ENCODE measurements around the gene SORCS2.

Gene SORCS2

DNA sequence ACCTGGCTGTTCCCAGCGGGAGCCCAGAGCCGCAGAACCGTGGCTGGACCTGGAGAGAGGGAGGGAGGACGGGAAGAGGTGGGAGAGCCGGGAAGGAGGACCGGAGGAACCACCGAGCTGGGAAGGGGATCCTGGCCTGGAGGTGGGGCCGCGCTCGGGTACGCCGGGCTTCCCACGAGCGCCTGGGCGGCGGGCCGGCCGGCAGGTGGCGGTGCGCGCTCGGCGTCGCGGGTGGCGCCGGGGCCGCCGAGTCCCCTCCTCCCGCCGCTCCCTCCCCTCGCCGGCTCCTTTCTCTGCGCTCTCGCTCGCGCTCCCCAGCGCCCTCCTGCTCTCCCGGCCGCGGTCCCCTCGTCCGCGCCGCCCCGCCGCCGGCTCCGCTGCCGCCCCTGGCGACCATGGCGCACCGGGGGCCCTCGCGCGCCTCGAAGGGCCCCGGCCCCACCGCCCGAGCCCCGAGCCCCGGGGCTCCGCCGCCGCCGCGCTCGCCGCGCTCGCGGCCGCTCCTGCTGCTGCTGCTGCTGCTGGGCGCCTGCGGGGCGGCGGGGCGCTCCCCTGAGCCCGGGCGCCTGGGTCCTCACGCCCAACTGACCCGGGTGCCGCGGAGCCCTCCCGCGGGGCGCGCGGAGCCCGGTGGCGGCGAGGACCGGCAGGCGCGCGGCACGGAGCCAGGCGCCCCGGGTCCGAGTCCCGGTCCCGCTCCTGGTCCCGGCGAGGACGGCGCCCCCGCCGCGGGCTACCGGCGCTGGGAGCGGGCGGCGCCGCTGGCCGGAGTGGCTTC is at the start of gene SORCS2:
Gene SORCS2 (plus strand): TSS at position 287 of the 778 bp plus-strand sequence.
- Histone ChIP-seq H3K9ac (ENCODE audit: low read depth, low read length) (no peak within 1 kb of the TSS), H3K27ac (ENCODE audit: low read length) (no peak within 1 kb of the TSS), H4K20me1 (ENCODE audit: insufficient read depth, low read length) (0 out of 2 replicates have a peak, but pooled peaks cover 2% of the 10 kb centered on the region), H2AFZ (ENCODE audit: low read depth, low read length) (no peak within 1 kb of the TSS), H3K9me3 (ENCODE audit: insufficient read depth, low read length, severe bottlenecking) (no peaks in the 10 kb centered on the region), H3K27me3 (ENCODE audit: insufficient read depth, low read length, poor library complexity) (peaks cover 9% of the 10 kb centered on the region), H3K4me1 (ENCODE audit: insufficient read depth, low read length) (no peaks in the 10 kb centered on the region), H3K4me3 (ENCODE audit: low read depth in 1 of 2, low read length in 2 of 2) (no peak within 1 kb of the TSS), H3K36me3 (ENCODE audit: insufficient read depth, low read length) (no peaks in the 10 kb centered on the region), H3K79me2 (ENCODE audit: insufficient read depth, low read length) (no peaks in the 10 kb centered on the region), H3K4me2 (ENCODE audit: insufficient read depth, low read length) (no peak within 1 kb of the TSS)
- no peak for ATAC-seq (ENCODE audit: insufficient read depth, low read depth)
- TF ChIP-seq EZH2 (IDR thresholded peaks at IDR 0.05; ENCODE audit: borderline replicate concordance, low read depth, low read length, severe bottlenecking): no peak
- TF ChIP-seq, protein P1, sequence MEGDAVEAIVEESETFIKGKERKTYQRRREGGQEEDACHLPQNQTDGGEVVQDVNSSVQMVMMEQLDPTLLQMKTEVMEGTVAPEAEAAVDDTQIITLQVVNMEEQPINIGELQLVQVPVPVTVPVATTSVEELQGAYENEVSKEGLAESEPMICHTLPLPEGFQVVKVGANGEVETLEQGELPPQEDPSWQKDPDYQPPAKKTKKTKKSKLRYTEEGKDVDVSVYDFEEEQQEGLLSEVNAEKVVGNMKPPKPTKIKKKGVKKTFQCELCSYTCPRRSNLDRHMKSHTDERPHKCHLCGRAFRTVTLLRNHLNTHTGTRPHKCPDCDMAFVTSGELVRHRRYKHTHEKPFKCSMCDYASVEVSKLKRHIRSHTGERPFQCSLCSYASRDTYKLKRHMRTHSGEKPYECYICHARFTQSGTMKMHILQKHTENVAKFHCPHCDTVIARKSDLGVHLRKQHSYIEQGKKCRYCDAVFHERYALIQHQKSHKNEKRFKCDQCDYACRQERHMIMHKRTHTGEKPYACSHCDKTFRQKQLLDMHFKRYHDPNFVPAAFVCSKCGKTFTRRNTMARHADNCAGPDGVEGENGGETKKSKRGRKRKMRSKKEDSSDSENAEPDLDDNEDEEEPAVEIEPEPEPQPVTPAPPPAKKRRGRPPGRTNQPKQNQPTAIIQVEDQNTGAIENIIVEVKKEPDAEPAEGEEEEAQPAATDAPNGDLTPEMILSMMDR (IDR thresholded peaks at IDR 0.05; ENCODE audit: borderline replicate concordance, extremely low read depth, low read length, poor library complexity, severe bottlenecking): no peak
- no peak for DNase-seq

DNA sequence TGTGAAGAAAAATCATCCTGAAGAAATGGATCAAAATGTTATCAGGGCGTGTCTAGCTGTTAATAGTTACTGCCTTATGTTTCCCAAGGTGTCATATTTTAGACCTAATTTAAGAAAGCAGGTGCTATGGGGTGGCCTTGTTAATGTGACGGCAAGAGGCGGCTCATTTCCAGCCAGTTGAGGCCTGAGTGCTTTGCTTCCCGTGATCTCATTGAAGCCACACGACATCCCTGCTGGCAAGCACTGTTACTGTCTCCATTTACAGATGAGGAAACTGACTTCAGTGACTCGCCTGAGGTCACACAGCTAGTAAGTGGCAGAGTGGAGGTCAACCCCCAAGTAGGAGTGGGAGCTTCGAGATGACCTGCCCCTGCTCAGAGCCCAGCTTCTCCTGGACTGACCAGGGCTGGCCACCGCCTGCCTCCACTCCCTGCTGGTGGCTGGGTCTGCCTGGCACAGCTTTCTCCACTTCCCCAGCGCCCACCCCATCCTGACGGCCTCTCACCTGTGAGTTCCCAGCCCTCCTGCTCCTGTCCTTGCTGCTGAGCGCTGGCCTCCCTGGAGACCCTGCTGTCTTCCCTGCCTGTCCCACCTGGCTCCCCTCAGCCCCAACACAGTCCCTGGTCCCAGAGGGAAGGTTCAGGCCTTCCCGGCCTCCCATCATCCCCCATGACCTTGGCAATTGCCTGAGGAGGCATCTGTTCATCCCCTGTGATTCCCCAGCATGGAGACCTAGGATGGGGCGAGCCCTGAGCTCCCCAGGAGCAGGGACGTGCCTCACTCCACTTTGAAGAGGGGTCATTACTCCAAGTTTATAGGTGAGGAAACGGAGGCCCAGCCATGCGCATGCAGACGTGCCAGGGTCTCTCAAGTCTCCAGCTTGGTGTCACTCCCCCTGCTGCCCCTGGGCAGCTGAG is 47.7 kb upstream of the SORCS2 start:
- H3K27ac ChIP-seq (ENCODE audit: low read length): no peak overlapping the region
- DNase-seq (no peak), ATAC-seq (ENCODE audit: insufficient read depth, low read depth) (no peak)
- H3K36me3 ChIP-seq (ENCODE audit: insufficient read depth, low read length): no peaks in the 10 kb centered on the region
- H4K20me1 ChIP-seq (ENCODE audit: insufficient read depth, low read length): peaks cover 9% of the 10 kb centered on the region; the same call in 1 of the 2 replicates
- H3K4me3 ChIP-seq (ENCODE audit: low read depth in 1 of 2, low read length in 2 of 2): no peak overlapping the region
- no peak overlapping the region for H3K4me2 ChIP-seq (ENCODE audit: insufficient read depth, low read length)
- peaks cover 24% of the 10 kb centered on the region for H3K27me3 ChIP-seq (ENCODE audit: insufficient read depth, low read length, poor library complexity)
- H3K4me1 ChIP-seq (ENCODE audit: insufficient read depth, low read length): no peaks in the 10 kb centered on the region
- H3K9ac ChIP-seq (ENCODE audit: low read depth, low read length): no peak overlapping the region
- H3K79me2 ChIP-seq (ENCODE audit: insufficient read depth, low read length): no peaks in the 10 kb centered on the region
- H3K9me3 ChIP-seq (ENCODE audit: insufficient read depth, low read length, severe bottlenecking): no peaks in the 10 kb centered on the region
- H2AFZ ChIP-seq (ENCODE audit: low read depth, low read length): no peak overlapping the region
- TF ChIP-seq EZH2 (IDR thresholded peaks at IDR 0.05; ENCODE audit: borderline replicate concordance, low read depth, low read length, severe bottlenecking): no peak
- TF ChIP-seq, protein P1 (IDR thresholded peaks at IDR 0.05; ENCODE audit: borderline replicate concordance, extremely low read depth, low read length, poor library complexity, severe bottlenecking): no peak

DNA sequence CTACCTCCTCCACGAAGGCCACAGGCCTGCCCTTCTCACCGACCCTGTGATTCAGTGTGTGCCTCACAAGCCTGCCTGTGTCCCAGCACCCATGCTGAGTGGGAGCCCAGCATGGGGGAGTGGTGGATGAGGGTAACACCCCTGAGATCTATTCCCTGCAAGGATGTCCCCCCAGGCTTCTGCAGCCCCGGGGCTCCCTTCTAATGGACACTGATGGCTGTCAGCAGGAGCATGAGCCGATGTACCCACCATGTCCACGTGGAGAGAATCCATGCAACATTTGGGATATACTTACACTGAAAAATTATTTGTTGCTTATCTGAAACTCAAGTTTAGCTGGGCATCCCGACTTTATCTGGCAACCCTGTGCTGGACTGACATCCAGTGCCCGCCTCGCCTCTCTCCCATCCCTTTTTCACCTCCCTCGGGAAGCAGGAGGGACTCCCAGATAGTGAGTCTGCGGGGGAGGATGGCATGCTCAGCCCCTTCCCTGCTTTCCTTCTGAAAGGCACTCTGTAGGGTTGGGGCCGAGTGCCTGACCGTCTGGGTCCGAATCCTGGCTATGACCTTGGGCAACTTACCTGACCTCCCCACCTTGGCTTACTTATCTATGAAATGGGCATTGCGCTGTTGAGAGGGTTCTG is 46.9 kb upstream of the SORCS2 start:
- ATAC-seq (ENCODE audit: insufficient read depth, low read depth) (no peak), DNase-seq (no peak)
- H3K9me3 ChIP-seq (ENCODE audit: insufficient read depth, low read length, severe bottlenecking): no peaks in the 10 kb centered on the region
- H3K79me2 ChIP-seq (ENCODE audit: insufficient read depth, low read length): no peaks in the 10 kb centered on the region
- H3K9ac ChIP-seq (ENCODE audit: low read depth, low read length): no peak overlapping the region
- H3K27me3 ChIP-seq (ENCODE audit: insufficient read depth, low read length, poor library complexity): peaks cover 24% of the 10 kb centered on the region
- no peak overlapping the region for H3K27ac ChIP-seq (ENCODE audit: low read length)
- peaks cover 9% of the 10 kb centered on the region; the same call in 1 of the 2 replicates for H4K20me1 ChIP-seq (ENCODE audit: insufficient read depth, low read length)
- H3K4me1 ChIP-seq (ENCODE audit: insufficient read depth, low read length): no peaks in the 10 kb centered on the region
- no peak overlapping the region for H3K4me2 ChIP-seq (ENCODE audit: insufficient read depth, low read length)
- H3K4me3 ChIP-seq (ENCODE audit: low read depth in 1 of 2, low read length in 2 of 2): no peak overlapping the region
- H3K36me3 ChIP-seq (ENCODE audit: insufficient read depth, low read length): no peaks in the 10 kb centered on the region
- H2AFZ ChIP-seq (ENCODE audit: low read depth, low read length): no peak overlapping the region
- TF ChIP-seq EZH2 (IDR thresholded peaks at IDR 0.05; ENCODE audit: borderline replicate concordance, low read depth, low read length, severe bottlenecking): no peak
- TF ChIP-seq, protein P1 (IDR thresholded peaks at IDR 0.05; ENCODE audit: borderline replicate concordance, extremely low read depth, low read length, poor library complexity, severe bottlenecking): no peak
